Hepatocyte (in vitro differentiated cells): Measurements from ENCODE around the gene PTGES2.

Source experiments
- EZH2 ChIP-seq: fragments of 200-600 bp; sonication (generic); IDR thresholded peaks from 2 replicates; pipeline ENCODE4 v1.6.1; 2016; ENCODE audit warnings: antibody characterized with exemption, mild to moderate bottlenecking, borderline replicate concordance
- TF ChIP-seq, protein P1 (sequence below): fragments of 200-600 bp; sonication (generic); IDR thresholded peaks from 2 replicates; pipeline ENCODE4 v1.5.1; 2016; ENCODE audit warnings: antibody characterized with exemption, mild to moderate bottlenecking; ENCODE audit not compliant: poor library complexity

DNA sequence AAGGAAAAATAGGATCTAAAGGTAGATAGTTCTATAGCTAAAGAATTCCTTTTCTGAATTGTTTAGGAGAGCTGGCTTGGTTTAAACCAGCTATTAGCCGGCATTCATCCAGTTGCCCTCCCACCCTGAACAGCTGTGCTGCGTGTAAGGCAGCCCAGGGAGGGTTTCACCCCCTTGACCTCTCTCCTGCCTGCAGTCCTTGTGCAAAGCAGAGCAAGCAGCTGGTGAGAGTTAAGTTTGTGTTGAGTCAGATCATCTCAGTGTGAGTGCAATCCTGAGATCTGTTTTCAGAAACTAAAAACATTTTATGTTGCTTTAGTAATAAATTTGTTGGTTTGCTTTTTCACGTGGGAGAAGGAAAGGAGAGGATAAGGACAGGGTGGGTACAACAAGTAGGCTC lies 46.5 kb downstream of the PTGES2 start:
- TF ChIP-seq, protein P1, sequence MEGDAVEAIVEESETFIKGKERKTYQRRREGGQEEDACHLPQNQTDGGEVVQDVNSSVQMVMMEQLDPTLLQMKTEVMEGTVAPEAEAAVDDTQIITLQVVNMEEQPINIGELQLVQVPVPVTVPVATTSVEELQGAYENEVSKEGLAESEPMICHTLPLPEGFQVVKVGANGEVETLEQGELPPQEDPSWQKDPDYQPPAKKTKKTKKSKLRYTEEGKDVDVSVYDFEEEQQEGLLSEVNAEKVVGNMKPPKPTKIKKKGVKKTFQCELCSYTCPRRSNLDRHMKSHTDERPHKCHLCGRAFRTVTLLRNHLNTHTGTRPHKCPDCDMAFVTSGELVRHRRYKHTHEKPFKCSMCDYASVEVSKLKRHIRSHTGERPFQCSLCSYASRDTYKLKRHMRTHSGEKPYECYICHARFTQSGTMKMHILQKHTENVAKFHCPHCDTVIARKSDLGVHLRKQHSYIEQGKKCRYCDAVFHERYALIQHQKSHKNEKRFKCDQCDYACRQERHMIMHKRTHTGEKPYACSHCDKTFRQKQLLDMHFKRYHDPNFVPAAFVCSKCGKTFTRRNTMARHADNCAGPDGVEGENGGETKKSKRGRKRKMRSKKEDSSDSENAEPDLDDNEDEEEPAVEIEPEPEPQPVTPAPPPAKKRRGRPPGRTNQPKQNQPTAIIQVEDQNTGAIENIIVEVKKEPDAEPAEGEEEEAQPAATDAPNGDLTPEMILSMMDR, result no peak
- no peak for TF ChIP-seq EZH2
